Endothelial cell of umbilical vein (primary cell): ENCODE results near the gene MCM3AP. TPM values are rescaled to one million over a fixed set of nuclear protein-coding genes. Genes with fewer than 3 reads are reported as not detected.

ENCODE experiments used
- BruUV-seq: library from RNA; stranded (reverse); fragments of 400-500 nt; replicated peaks from 2 replicates; lab custom pipeline; 2021; lab: Mats Ljungman, UMichigan
- CTCF ChIA-PET: fragments of 300-600, 350-600 bp; sonication (Branson Sonifier 250); formaldehyde crosslinking; loops from one replicate; lab custom pipeline; 2021; ENCODE audit warnings: antibody characterized with exemption, inconsistent platforms; lab: Charles Lee
- POLR2A ChIA-PET: fragments of 300-600, 350-600 bp; sonication (Branson Sonifier 250); formaldehyde crosslinking; loops from one replicate; lab custom pipeline; 2021; ENCODE audit warnings: antibody characterized with exemption, inconsistent platforms; lab: Charles Lee
- DNase-seq: peaks from one replicate; pipeline ENCODE4 v3.0.0-alpha.2; 2011; ENCODE audit warnings: low read depth, low spot score
- FAIRE-seq: peaks from 2 replicates; lab custom pipeline; 2011; peaks lifted over from hg19 to GRCh38; lab: Jason Lieb, UNC
- H2AFZ ChIP-seq: 2 replicates; pipeline ENCODE4 v1.6.0; 2012; ENCODE audit warnings: low read depth, low read length, control low read depth, inconsistent platforms
- H3K27ac ChIP-seq: 2 replicates; pipeline ENCODE4 v1.5.1; 2011; ENCODE audit warnings: low read depth, mild to moderate bottlenecking, control low read depth, low read length, moderate library complexity; ENCODE audit not compliant: insufficient read depth
- H3K27me3 ChIP-seq, 2 experiments: 2 replicates each; pipeline versions ENCODE4 v1.6.0 to v1.6.1; 2011; ENCODE audit warnings: low read length in 2 of 2, mixed read lengths in 1 of 2; ENCODE audit not compliant: control insufficient read depth in 2 of 2, insufficient read depth in 2 of 2
- H3K36me3 ChIP-seq, 2 experiments: 2 replicates in 1 of 2; 3 replicates in 1 of 2; pipeline ENCODE4 v1.5.1; 2011; ENCODE audit warnings: low read length in 2 of 2, mild to moderate bottlenecking in 1 of 2, moderate library complexity in 1 of 2; ENCODE audit not compliant: control insufficient read depth in 2 of 2, insufficient read depth in 2 of 2; ENCODE audit errors: extremely low read depth in 1 of 2
- H3K4me1 ChIP-seq: 3 replicates; pipeline ENCODE4 v1.5.1; 2011; ENCODE audit warnings: mild to moderate bottlenecking, low read length; ENCODE audit not compliant: control insufficient read depth, insufficient read depth; ENCODE audit errors: extremely low read depth
- H3K4me2 ChIP-seq: 2 replicates; pipeline ENCODE4 v1.6.1; 2011; ENCODE audit warnings: low read length, control low read depth, mixed read lengths; ENCODE audit not compliant: insufficient read depth
- H3K4me3 ChIP-seq, 3 experiments: fragments of 200-600 bp in 1 of 3; sonication (generic), shearing (Covaris generic) in 1 of 3; replicated peaks in 1 of 3; 2 replicates each; pipeline ENCODE4 v1.5.1; 2011 to 2016; ENCODE audit warnings: control low read depth in 3 of 3, low read length in 3 of 3, mild to moderate bottlenecking in 2 of 3, inconsistent platforms in 1 of 3, low read depth in 1 of 3, moderate library complexity in 1 of 3; ENCODE audit not compliant: insufficient read depth in 1 of 3
- H3K79me2 ChIP-seq: 2 replicates; pipeline ENCODE4 v1.6.0; 2012; ENCODE audit warnings: low read length, inconsistent platforms; ENCODE audit not compliant: control insufficient read depth, insufficient read depth
- H3K9ac ChIP-seq: replicated peaks from 2 replicates; pipeline ENCODE3; 2011; ENCODE audit warnings: low read length, control low read depth; ENCODE audit not compliant: insufficient read depth; ENCODE audit errors: extremely low read depth
- H3K9me1 ChIP-seq: replicated peaks from 3 replicates; pipeline ENCODE4 v1.6.0; 2011; ENCODE audit warnings: mild to moderate bottlenecking, low read length; ENCODE audit not compliant: control insufficient read depth, insufficient read depth; ENCODE audit errors: extremely low read depth
- H3K9me3 ChIP-seq: replicated peaks from 2 replicates; pipeline ENCODE4 v1.5.1; 2012; ENCODE audit warnings: low read length, inconsistent platforms; ENCODE audit not compliant: control insufficient read depth, insufficient read depth
- H4K20me1 ChIP-seq: replicated peaks from 2 replicates; pipeline ENCODE3; 2011; ENCODE audit warnings: mild to moderate bottlenecking, low read length; ENCODE audit not compliant: control insufficient read depth, insufficient read depth; ENCODE audit errors: extremely low read depth
- EZH2 ChIP-seq: IDR thresholded peaks from 2 replicates; pipeline ENCODE4 v1.6.1; 2012; ENCODE audit warnings: borderline replicate concordance, low read depth, mild to moderate bottlenecking, moderate library complexity, low read length, inconsistent platforms; ENCODE audit not compliant: severe bottlenecking
- FOS ChIP-seq: IDR thresholded peaks from 2 replicates; pipeline ENCODE4 v1.6.1; 2011; ENCODE audit warnings: mild to moderate bottlenecking, low read length, moderate library complexity, borderline replicate concordance; ENCODE audit not compliant: insufficient read depth
- GATA2 ChIP-seq: IDR thresholded peaks from 2 replicates; pipeline ENCODE4 v1.7.0; 2011; ENCODE audit warnings: low read depth, mild to moderate bottlenecking, moderate library complexity, mixed read lengths, low read length; ENCODE audit not compliant: insufficient read length, insufficient read depth
- JUN ChIP-seq: IDR thresholded peaks from 2 replicates; pipeline ENCODE4 v1.6.1; 2011; ENCODE audit warnings: borderline replicate concordance, low read depth; ENCODE audit not compliant: insufficient read length, insufficient read depth
- MYC ChIP-seq: IDR thresholded peaks from one replicate; pipeline ENCODE4 v1.6.1; 2011; ENCODE audit warnings: mild to moderate bottlenecking, low read depth, low read length
- POLR2A ChIP-seq: IDR thresholded peaks from 2 replicates; pipeline ENCODE4 v1.6.1; 2012; ENCODE audit warnings: low read depth, mild to moderate bottlenecking, control low read depth, low read length
- POLR2AphosphoS5 ChIP-seq: IDR thresholded peaks from 2 replicates; pipeline ENCODE4 v1.6.1; 2012; ENCODE audit warnings: low read depth, mild to moderate bottlenecking, control low read depth, low read length, moderate library complexity; ENCODE audit not compliant: insufficient read depth
- dilution Hi-C: fragments of 300-500 bp; cut with MboI; formaldehyde crosslinking; loops from one replicate; pipeline ENCODE4 v1.15.0; 2019; ENCODE audit warnings: low sequenced_read_pairs; ENCODE audit not compliant: extremely low pct_ligation_motif_present
- intact Hi-C: fragments of 100-400 bp; cut with micrococcal nuclease; formaldehyde crosslinking; loops from one replicate; pipeline ENCODE4 v1.10.0; 2022
- polyA plus RNA-seq, 4 experiments: library from polyadenylated mRNA; depleted of rRNA in 3 of 4; stranded (reverse) in 3 of 4; unstranded in 1 of 4; fragments of >200 nt; gene quantifications; 2 replicates each; pipeline versions ENCODE4 v1.2.1 to v1.2.3, GENCODE V29; 2011 to 2012; ENCODE audit warnings: missing spikeins in 1 of 4
- total RNA-seq: library from RNA; stranded (reverse); gene quantifications from 2 replicates; pipeline ENCODE4 v1.2.3, GENCODE V29; 2021
- TF ChIP-seq, protein P1 (sequence below), 2 donors: IDR thresholded peaks; 1 replicate in 1 of 2; 2 replicates in 1 of 2; pipeline ENCODE4 v1.5.1; 2011; ENCODE audit warnings: low read length in 2 of 2, mild to moderate bottlenecking in 2 of 2, moderate library complexity in 2 of 2, control low read depth in 1 of 2, inconsistent platforms in 1 of 2, low read depth in 1 of 2; ENCODE audit not compliant: insufficient read depth in 1 of 2; ENCODE audit errors: extremely low read depth in 1 of 2
- TF ChIP-seq, protein P2 (sequence below): IDR thresholded peaks from 2 replicates; pipeline ENCODE4 v1.6.1; 2011; ENCODE audit not compliant: insufficient read depth, insufficient read length

MCM3AP gene
- total and polyA plus RNA-seq, 2 donors (not counting 3 experiments of a cell fraction or from before 2014, with no cell fraction given): 37.9 to 115 TPM

DNA sequence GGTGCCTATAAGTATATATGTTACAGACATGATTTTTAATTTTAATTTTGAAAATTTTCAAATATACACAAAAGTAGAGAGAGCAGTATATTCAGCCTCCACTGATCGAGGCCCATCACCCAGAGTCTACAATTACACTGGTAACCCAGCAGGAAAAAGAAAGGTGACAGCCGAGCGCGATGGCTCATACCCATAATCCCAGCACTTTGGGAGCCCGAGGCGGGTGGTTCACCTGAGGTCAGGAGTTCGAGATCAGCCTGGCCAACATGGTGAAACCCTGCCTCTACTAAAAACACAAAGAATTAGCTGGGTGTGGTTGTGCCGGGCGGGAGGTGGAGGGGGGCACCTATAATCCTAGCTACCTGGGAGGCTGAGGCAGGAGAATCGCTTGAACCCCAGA lies 2.1 kb upstream of the MCM3AP start:
- dilution Hi-C loops: no loop called here
- peaks cover 32% of the 10 kb centered on the region for H3K79me2 ChIP-seq
- no peaks in the 10 kb centered on the region for H3K9me1 ChIP-seq
- H3K9me3 ChIP-seq: no peaks in the 10 kb centered on the region
- FAIRE-seq: no peak
- no peaks in the 10 kb centered on the region for H3K27me3 ChIP-seq
- H3K4me2 ChIP-seq: peak overlapping the region; percentile 100
- BruUV-seq: no TSS peak
- no peak overlapping the region for H2AFZ ChIP-seq
- ChIA-PET POLR2A (no interaction called here), CTCF (no interaction called here)
- no peak overlapping the region for H3K4me3 ChIP-seq
- no peak for DNase-seq
- TF ChIP-seq GATA2 (no peak), POLR2A (no peak), JUN (no peak), FOS (no peak), MYC (no peak), POLR2AphosphoS5 (no peak), EZH2 (no peak)
- TF ChIP-seq, protein P1, sequence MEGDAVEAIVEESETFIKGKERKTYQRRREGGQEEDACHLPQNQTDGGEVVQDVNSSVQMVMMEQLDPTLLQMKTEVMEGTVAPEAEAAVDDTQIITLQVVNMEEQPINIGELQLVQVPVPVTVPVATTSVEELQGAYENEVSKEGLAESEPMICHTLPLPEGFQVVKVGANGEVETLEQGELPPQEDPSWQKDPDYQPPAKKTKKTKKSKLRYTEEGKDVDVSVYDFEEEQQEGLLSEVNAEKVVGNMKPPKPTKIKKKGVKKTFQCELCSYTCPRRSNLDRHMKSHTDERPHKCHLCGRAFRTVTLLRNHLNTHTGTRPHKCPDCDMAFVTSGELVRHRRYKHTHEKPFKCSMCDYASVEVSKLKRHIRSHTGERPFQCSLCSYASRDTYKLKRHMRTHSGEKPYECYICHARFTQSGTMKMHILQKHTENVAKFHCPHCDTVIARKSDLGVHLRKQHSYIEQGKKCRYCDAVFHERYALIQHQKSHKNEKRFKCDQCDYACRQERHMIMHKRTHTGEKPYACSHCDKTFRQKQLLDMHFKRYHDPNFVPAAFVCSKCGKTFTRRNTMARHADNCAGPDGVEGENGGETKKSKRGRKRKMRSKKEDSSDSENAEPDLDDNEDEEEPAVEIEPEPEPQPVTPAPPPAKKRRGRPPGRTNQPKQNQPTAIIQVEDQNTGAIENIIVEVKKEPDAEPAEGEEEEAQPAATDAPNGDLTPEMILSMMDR (IDR thresholded peaks at IDR 0.05; ENCODE audit: extremely low read depth in 1 of 2, insufficient read depth in 1 of 2, low read depth in 1 of 2, low read length in 2 of 2): no peak
- TF ChIP-seq, protein P2, sequence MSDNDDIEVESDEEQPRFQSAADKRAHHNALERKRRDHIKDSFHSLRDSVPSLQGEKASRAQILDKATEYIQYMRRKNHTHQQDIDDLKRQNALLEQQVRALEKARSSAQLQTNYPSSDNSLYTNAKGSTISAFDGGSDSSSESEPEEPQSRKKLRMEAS: no peak
- no peak overlapping the region for H3K27ac ChIP-seq
- H4K20me1 ChIP-seq: no peaks in the 10 kb centered on the region
- H3K4me1 ChIP-seq: peaks cover 33% of the 10 kb centered on the region
- intact Hi-C loops: no loop called here
- H3K9ac ChIP-seq: no peak overlapping the region
- H3K36me3 ChIP-seq: peaks cover 0 to 4% of the 10 kb centered on the region in 2 experiments
